ENCODE results near the gene HDAC9.

- no peak for TF ChIP-seq CTCF (conservative IDR thresholded peaks at IDR 0.05; ENCODE audit: low read depth, low read length)
- TF ChIP-seq EZH2 (IDR thresholded peaks at IDR 0.05; ENCODE audit: borderline replicate concordance, low read depth, low read length, poor library complexity, severe bottlenecking) = no peak
Measured at GRCh38 chr7:18540396-18540795, 44.8 kb downstream of the HDAC9 start.
